Hepatocyte (in vitro differentiated cells): ENCODE data around the gene BORCS8. TPM values are rescaled to one million over a fixed set of nuclear protein-coding genes. Genes with fewer than 3 reads are reported as not detected.

Experiments
- DNase-seq: peaks from one replicate; pipeline ENCODE4 v3.0.0-alpha.2; 2016; ENCODE audit warnings: low spot score
- H2AFZ ChIP-seq: fragments of 200-600 bp; sonication (generic); 2 replicates; pipeline ENCODE4 v1.6.0; 2016; ENCODE audit warnings: antibody characterized with exemption, mild to moderate bottlenecking
- H3K27ac ChIP-seq: fragments of 200-600 bp; sonication (generic); 2 replicates; pipeline ENCODE4 v1.5.1; 2016; ENCODE audit warnings: mild to moderate bottlenecking
- H3K27me3 ChIP-seq: fragments of 200-600 bp; sonication (generic); 2 replicates; pipeline ENCODE4 v1.6.1; 2016
- H3K36me3 ChIP-seq: fragments of 200-600 bp; sonication (generic); replicated peaks from 2 replicates; pipeline ENCODE4 v1.5.1; 2016; ENCODE audit warnings: low read depth; ENCODE audit not compliant: insufficient read depth
- H3K4me1 ChIP-seq: fragments of 200-600 bp; sonication (generic); 2 replicates; pipeline ENCODE4 v1.5.1; 2016; ENCODE audit warnings: mild to moderate bottlenecking, moderate library complexity; ENCODE audit not compliant: insufficient read depth
- H3K4me2 ChIP-seq: fragments of 200-600 bp; sonication (generic); 2 replicates; pipeline ENCODE4 v1.6.0; 2016
- H3K4me3 ChIP-seq: fragments of 200-600 bp; sonication (generic); 2 replicates; pipeline ENCODE4 v1.5.1; 2016; ENCODE audit warnings: mild to moderate bottlenecking
- H3K79me2 ChIP-seq: fragments of 200-600 bp; sonication (generic); 2 replicates; pipeline ENCODE4 v1.6.0; 2017; ENCODE audit warnings: mild to moderate bottlenecking
- H3K9me2 ChIP-seq: fragments of 200-600 bp; sonication (generic); replicated peaks from 2 replicates; pipeline ENCODE4 v1.6.0; 2017; ENCODE audit warnings: mild to moderate bottlenecking; ENCODE audit not compliant: insufficient read depth
- H3K9me3 ChIP-seq: fragments of 200-600 bp; sonication (generic); 2 replicates; pipeline ENCODE4 v1.5.1; 2016; ENCODE audit warnings: low read depth, mild to moderate bottlenecking
- H4K20me1 ChIP-seq: fragments of 200-600 bp; sonication (generic); 2 replicates; pipeline ENCODE4 v1.6.0; 2016; ENCODE audit warnings: mild to moderate bottlenecking; ENCODE audit not compliant: insufficient read depth, poor library complexity, severe bottlenecking
- EZH2 ChIP-seq: fragments of 200-600 bp; sonication (generic); IDR thresholded peaks from 2 replicates; pipeline ENCODE4 v1.6.1; 2016; ENCODE audit warnings: antibody characterized with exemption, mild to moderate bottlenecking, borderline replicate concordance
- EZH2phosphoT487 ChIP-seq: fragments of 200-600 bp; sonication (generic); IDR thresholded peaks from one replicate; pipeline ENCODE4 v1.6.1; 2018; ENCODE audit warnings: antibody characterized with exemption, mild to moderate bottlenecking, low read depth, moderate library complexity; ENCODE audit not compliant: unreplicated experiment, severe bottlenecking
- WGBS: methylation state at CpG from one replicate; pipeline ENCODE4 v1.1.6; 2016; ENCODE audit warnings: low lambda C conversion rate; ENCODE audit errors: missing lambda C conversion rate; 5-methylcytosine and 5-hydroxymethylcytosine counted together
- polyA plus RNA-seq: library from polyadenylated mRNA; unstranded; fragments of >200 nt; fragmentation: Nextera tagmentation; extraction: Ambion mirVana; gene quantifications from 2 replicates; pipeline ENCODE4 v1.2.1, GENCODE V29; 2016
- total RNA-seq: library from RNA; depleted of rRNA; stranded (reverse); fragments of >200 nt; gene quantifications from 2 replicates; pipeline ENCODE4 v1.2.3, GENCODE V29; 2014
- TF ChIP-seq, protein P1 (sequence below): fragments of 200-600 bp; sonication (generic); IDR thresholded peaks from 2 replicates; pipeline ENCODE4 v1.5.1; 2016; ENCODE audit warnings: antibody characterized with exemption, mild to moderate bottlenecking; ENCODE audit not compliant: poor library complexity

The BORCS8 gene
- total and polyA plus RNA-seq, 2 experiments from 2014 or later, result 13.1 to 25.6 TPM

- WGBS, result 80% methylated on average over 6 of the region's 6 CpGs
- DNase-seq, result no peak
- Histone ChIP-seq H2AFZ (no peak overlapping the region), H3K9me3 (no peaks in the 10 kb centered on the region), H3K9me2 (no peaks in the 10 kb centered on the region), H4K20me1 (no peaks in the 10 kb centered on the region), H3K4me2 (no peak overlapping the region), H3K36me3 (no peaks in the 10 kb centered on the region), H3K27me3 (no peaks in the 10 kb centered on the region), H3K27ac (no peak overlapping the region), H3K4me1 (no peaks in the 10 kb centered on the region), H3K79me2 (no peaks in the 10 kb centered on the region), H3K4me3 (no peak overlapping the region)
- TF ChIP-seq EZH2phosphoT487 (no peak), EZH2 (no peak)
- TF ChIP-seq, protein P1, sequence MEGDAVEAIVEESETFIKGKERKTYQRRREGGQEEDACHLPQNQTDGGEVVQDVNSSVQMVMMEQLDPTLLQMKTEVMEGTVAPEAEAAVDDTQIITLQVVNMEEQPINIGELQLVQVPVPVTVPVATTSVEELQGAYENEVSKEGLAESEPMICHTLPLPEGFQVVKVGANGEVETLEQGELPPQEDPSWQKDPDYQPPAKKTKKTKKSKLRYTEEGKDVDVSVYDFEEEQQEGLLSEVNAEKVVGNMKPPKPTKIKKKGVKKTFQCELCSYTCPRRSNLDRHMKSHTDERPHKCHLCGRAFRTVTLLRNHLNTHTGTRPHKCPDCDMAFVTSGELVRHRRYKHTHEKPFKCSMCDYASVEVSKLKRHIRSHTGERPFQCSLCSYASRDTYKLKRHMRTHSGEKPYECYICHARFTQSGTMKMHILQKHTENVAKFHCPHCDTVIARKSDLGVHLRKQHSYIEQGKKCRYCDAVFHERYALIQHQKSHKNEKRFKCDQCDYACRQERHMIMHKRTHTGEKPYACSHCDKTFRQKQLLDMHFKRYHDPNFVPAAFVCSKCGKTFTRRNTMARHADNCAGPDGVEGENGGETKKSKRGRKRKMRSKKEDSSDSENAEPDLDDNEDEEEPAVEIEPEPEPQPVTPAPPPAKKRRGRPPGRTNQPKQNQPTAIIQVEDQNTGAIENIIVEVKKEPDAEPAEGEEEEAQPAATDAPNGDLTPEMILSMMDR, result no peak
Observed at GRCh38 chr19:19157808-19158207, 34.1 kb downstream of the BORCS8 start.

- no peak for DNase-seq
- no peak overlapping the region for H3K4me3 ChIP-seq
- no peak overlapping the region for H3K27ac ChIP-seq
- H3K79me2 ChIP-seq, result no peaks in the 10 kb centered on the region
- no peaks in the 10 kb centered on the region for H3K9me2 ChIP-seq
- TF ChIP-seq EZH2 (no peak), EZH2phosphoT487 (no peak)
- TF ChIP-seq, protein P1, result no peak
- no peaks in the 10 kb centered on the region for H3K36me3 ChIP-seq
- no peaks in the 10 kb centered on the region for H3K27me3 ChIP-seq
- no peaks in the 10 kb centered on the region for H3K4me1 ChIP-seq
- H3K9me3 ChIP-seq, result no peaks in the 10 kb centered on the region
- no peaks in the 10 kb centered on the region for H4K20me1 ChIP-seq
- no peak overlapping the region for H2AFZ ChIP-seq
- WGBS, result 95% methylated on average over 10 of the region's 10 CpGs
- no peak overlapping the region for H3K4me2 ChIP-seq
Observed at GRCh38 chr19:19155495-19156219, 36.3 kb downstream of the BORCS8 start.

DNA sequence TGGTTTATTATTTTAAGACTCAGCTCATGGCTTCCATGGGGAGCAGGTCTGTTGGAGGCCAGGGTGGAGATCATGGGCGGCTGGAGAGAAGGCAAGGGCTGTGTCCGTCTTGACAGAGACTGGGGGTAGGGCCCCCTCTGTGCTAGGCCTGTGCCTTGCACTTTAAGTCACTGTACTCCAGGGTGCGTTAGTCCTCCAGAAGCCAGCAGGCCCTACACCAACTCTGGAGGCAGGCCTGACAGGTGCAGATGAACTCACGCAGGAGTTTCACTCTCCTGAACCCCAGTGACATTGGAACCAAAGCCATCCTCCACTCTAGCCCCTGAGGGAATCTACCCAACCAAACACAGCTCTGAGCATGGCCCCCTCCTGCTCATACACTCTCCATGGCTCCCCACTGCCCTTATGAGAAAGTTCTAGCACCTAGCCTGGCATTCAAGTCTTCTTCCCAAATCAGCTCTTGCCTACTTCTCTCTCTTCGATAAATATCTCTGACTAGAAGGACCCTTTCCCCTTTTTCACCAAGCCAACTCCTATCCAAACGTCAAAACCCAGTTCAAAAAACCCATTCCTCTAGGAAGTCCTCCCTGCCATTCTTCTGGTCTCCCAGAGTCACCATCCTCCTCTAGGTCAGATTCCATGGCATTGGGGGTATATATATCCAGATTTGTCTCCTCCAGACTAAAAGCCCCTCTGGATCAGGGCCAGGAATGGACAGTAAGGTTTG is 37.0 kb downstream of the BORCS8 start:
- no peak overlapping the region for H2AFZ ChIP-seq
- no peaks in the 10 kb centered on the region for H3K9me3 ChIP-seq
- H3K4me3 ChIP-seq, result no peak overlapping the region
- no peak for TF ChIP-seq EZH2
- TF ChIP-seq, protein P1, result no peak
- no peak for TF ChIP-seq EZH2phosphoT487
- no peak for DNase-seq
- no peaks in the 10 kb centered on the region for H3K27me3 ChIP-seq
- no peaks in the 10 kb centered on the region for H4K20me1 ChIP-seq
- WGBS, result 89% methylated on average over 6 of the region's 6 CpGs
- no peaks in the 10 kb centered on the region for H3K79me2 ChIP-seq
- no peak overlapping the region for H3K27ac ChIP-seq
- no peaks in the 10 kb centered on the region for H3K36me3 ChIP-seq
- H3K9me2 ChIP-seq, result no peaks in the 10 kb centered on the region
- no peak overlapping the region for H3K4me2 ChIP-seq
- no peaks in the 10 kb centered on the region for H3K4me1 ChIP-seq
